ENCODE measurements around the gene MRGPRG. TPM values are rescaled to one million over a fixed set of nuclear protein-coding genes. Genes with fewer than 3 reads are reported as not detected.

Gene MRGPRG
- total RNA-seq, 1 experiment from 2014 or later: not detected

DNA sequence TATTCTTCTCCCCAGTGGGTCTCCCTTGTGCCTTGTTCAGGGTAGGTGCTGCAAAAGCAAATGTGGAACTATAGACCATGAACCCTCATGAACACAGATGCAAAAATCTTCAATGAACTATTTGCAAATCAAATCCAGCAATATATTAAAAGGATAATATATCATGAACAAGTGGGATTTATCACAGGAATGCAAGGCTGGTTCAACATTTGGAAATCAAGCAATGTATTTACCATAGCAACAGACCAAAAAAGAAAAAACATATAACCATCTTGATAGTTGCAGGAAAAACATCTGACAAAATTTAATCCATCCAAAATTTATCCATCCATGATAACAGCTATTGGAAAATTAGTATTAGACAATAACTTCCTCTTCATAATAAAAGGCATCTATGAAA, 42.1 kb downstream of the MRGPRG start:
- Mint-ChIP-seq H3K27ac (ENCODE audit: unreplicated experiment) (no peak overlapping the region), H3K27me3 (ENCODE audit: unreplicated experiment) (peaks cover 32% of the 10 kb centered on the region), H3K9me3 (ENCODE audit: low read depth, unreplicated experiment) (no peaks in the 10 kb centered on the region), H3K4me3 (ENCODE audit: low read depth, unreplicated experiment) (no peak overlapping the region), H3K36me3 (ENCODE audit: insufficient read depth, unreplicated experiment) (no peaks in the 10 kb centered on the region), H3K4me1 (ENCODE audit: low read depth, unreplicated experiment) (no peaks in the 10 kb centered on the region)
- CTCF ChIA-PET: no interaction called here
- BruUV-seq (replicated peaks): no TSS peak
- intact Hi-C loops (cut with micrococcal nuclease; ENCODE audit: unreplicated experiment): no loop called here
- no peak for TF ChIP-seq CTCF (IDR thresholded peaks at IDR 0.05; ENCODE audit: unreplicated experiment)
- DNase-seq: no peak

GRCh38 chr11:3175194-3175593, 43.4 kb downstream of the MRGPRG start:
- Mint-ChIP-seq H3K9me3 (ENCODE audit: low read depth, unreplicated experiment) (no peaks in the 10 kb centered on the region), H3K4me3 (ENCODE audit: low read depth, unreplicated experiment) (no peak overlapping the region), H3K4me1 (ENCODE audit: low read depth, unreplicated experiment) (peaks cover under 1% of the 10 kb centered on the region), H3K36me3 (ENCODE audit: insufficient read depth, unreplicated experiment) (no peaks in the 10 kb centered on the region), H3K27ac (ENCODE audit: unreplicated experiment) (no peak overlapping the region), H3K27me3 (ENCODE audit: unreplicated experiment) (peaks cover 30% of the 10 kb centered on the region)
- CTCF ChIA-PET: no interaction called here
- intact Hi-C loops (cut with micrococcal nuclease; ENCODE audit: unreplicated experiment): no loop called here
- TF ChIP-seq CTCF (IDR thresholded peaks at IDR 0.05; ENCODE audit: unreplicated experiment): no peak
- no TSS peak for BruUV-seq (replicated peaks)
- DNase-seq: no peak

DNA sequence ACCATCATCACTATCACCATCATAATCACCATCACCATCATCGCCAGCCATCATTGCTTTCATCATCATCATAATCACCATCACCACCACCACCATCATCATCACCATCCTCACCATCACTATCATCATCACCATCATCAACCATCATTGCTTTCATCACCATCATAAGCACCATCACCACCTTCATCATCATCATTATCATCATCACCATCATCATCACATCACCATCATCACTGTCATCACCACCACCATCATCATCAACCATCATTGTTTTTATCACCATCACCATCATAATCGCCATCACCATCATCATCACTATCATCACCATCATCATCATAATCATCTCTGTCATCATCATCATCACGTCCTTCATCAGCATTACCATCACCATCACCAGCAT, 44.2 kb downstream of the MRGPRG start:
- peaks cover 30% of the 10 kb centered on the region for H3K27me3 Mint-ChIP-seq (ENCODE audit: unreplicated experiment)
- no peaks in the 10 kb centered on the region for H3K9me3 Mint-ChIP-seq (ENCODE audit: low read depth, unreplicated experiment)
- H3K27ac Mint-ChIP-seq (ENCODE audit: unreplicated experiment): no peak overlapping the region
- H3K36me3 Mint-ChIP-seq (ENCODE audit: insufficient read depth, unreplicated experiment): no peaks in the 10 kb centered on the region
- no peak for DNase-seq
- H3K4me3 Mint-ChIP-seq (ENCODE audit: low read depth, unreplicated experiment): no peak overlapping the region
- no peak for TF ChIP-seq CTCF (IDR thresholded peaks at IDR 0.05; ENCODE audit: unreplicated experiment)
- CTCF ChIA-PET: no interaction called here
- no TSS peak for BruUV-seq (replicated peaks)
- intact Hi-C loops (cut with micrococcal nuclease; ENCODE audit: unreplicated experiment): no loop called here
- peaks cover 9% of the 10 kb centered on the region for H3K4me1 Mint-ChIP-seq (ENCODE audit: low read depth, unreplicated experiment)

DNA sequence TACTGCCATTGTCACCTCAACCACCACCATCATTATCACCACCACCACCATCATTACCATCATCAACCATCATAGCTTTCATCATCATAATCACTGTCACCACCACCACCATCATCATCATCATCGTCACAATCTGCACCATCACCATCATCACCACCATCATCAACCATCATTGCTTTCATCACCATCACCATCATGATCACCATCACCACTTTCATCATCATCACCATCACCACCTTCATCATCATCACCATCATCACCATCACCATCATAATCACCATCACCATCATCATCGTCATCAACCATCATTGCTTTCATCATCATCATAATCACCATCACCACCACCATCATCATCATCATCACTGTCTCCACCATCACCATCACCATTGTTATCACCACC, 44.8 kb downstream of the MRGPRG start:
- peaks cover 9% of the 10 kb centered on the region for H3K4me1 Mint-ChIP-seq (ENCODE audit: low read depth, unreplicated experiment)
- peaks cover 35% of the 10 kb centered on the region for H3K27me3 Mint-ChIP-seq (ENCODE audit: unreplicated experiment)
- H3K9me3 Mint-ChIP-seq (ENCODE audit: low read depth, unreplicated experiment): no peaks in the 10 kb centered on the region
- no peak for DNase-seq
- intact Hi-C loops (cut with micrococcal nuclease; ENCODE audit: unreplicated experiment): no loop called here
- TF ChIP-seq CTCF (IDR thresholded peaks at IDR 0.05; ENCODE audit: unreplicated experiment): no peak
- no peak overlapping the region for H3K4me3 Mint-ChIP-seq (ENCODE audit: low read depth, unreplicated experiment)
- CTCF ChIA-PET: no interaction called here
- H3K36me3 Mint-ChIP-seq (ENCODE audit: insufficient read depth, unreplicated experiment): no peaks in the 10 kb centered on the region
- no peak overlapping the region for H3K27ac Mint-ChIP-seq (ENCODE audit: unreplicated experiment)
- BruUV-seq (replicated peaks): no TSS peak

All from Calu3 (cell line).